GM21825 (cell line): ENCODE data around the gene TM6SF1.
A peak's percentile ranks its signal among the peaks of the same experiment; 100 is the strongest.

Experiments
- ATAC-seq: cut with Tn5 transposase; IDR thresholded peaks from one replicate; pipeline ENCODE4 v1.9.1; 2021; ENCODE audit warnings: mild to moderate bottlenecking, moderate library complexity; ENCODE audit not compliant: unreplicated experiment

The TM6SF1 gene

GRCh38 chr15:83087576-83087975, 19.9 kb upstream of the TM6SF1 start:
- no peak for ATAC-seq

GRCh38 chr15:83088876-83089275, 18.6 kb upstream of the TM6SF1 start:
- ATAC-seq = no peak

GRCh38 chr15:83090465-83090864, 17.0 kb upstream of the TM6SF1 start:
- ATAC-seq = no peak

GRCh38 chr15:83091965-83092308, 15.5 kb upstream of the TM6SF1 start:
- peak; percentile 34 for ATAC-seq

GRCh38 chr15:83092309-83092976, 15.0 kb upstream of the TM6SF1 start:
- ATAC-seq = peak; percentile 72

GRCh38 chr15:83094583-83094982, 12.9 kb upstream of the TM6SF1 start:
- ATAC-seq = no peak

- no peak for ATAC-seq
These were observed 9.4 kb upstream of the TM6SF1 start for GRCh38 chr15:83098079-83098478.

GRCh38 chr15:83099290-83099689, 8.2 kb upstream of the TM6SF1 start:
- ATAC-seq = no peak

GRCh38 chr15:83100097-83100646, 7.3 kb upstream of the TM6SF1 start:
- ATAC-seq = no peak

- no peak for ATAC-seq
These were observed 5.1 kb upstream of the TM6SF1 start for GRCh38 chr15:83102346-83102745.

GRCh38 chr15:83104141-83104540, 3.3 kb upstream of the TM6SF1 start:
- ATAC-seq = no peak

GRCh38 chr15:83105440-83105839, 2.0 kb upstream of the TM6SF1 start:
- ATAC-seq = no peak

GRCh38 chr15:83107841-83108181, 366 bp downstream of the TM6SF1 start:
- ATAC-seq = no peak

GRCh38 chr15:83108266-83109219, 1.1 kb downstream of the TM6SF1 start:
- peak; percentile 74 for ATAC-seq

GRCh38 chr15:83109532-83109931, 2.1 kb downstream of the TM6SF1 start:
- no peak for ATAC-seq

- ATAC-seq = no peak
These were observed 2.9 kb downstream of the TM6SF1 start for GRCh38 chr15:83110381-83110780.

GRCh38 chr15:83111149-83111548, 3.7 kb downstream of the TM6SF1 start:
- no peak for ATAC-seq

- no peak for ATAC-seq
These were observed 4.9 kb downstream of the TM6SF1 start for GRCh38 chr15:83112233-83112955.

GRCh38 chr15:83112956-83113299, 5.5 kb downstream of the TM6SF1 start:
- ATAC-seq = no peak

GRCh38 chr15:83113881-83114674, 6.6 kb downstream of the TM6SF1 start:
- ATAC-seq = no peak

GRCh38 chr15:83114856-83115255, 7.4 kb downstream of the TM6SF1 start:
- no peak for ATAC-seq
